IMR-90 (cell line): ENCODE results near the gene SLC6A17. TPM values are rescaled to one million over a fixed set of nuclear protein-coding genes. Genes with fewer than 3 reads are reported as not detected.

Experiments
- ATAC-seq: fragments of 200-7000 bp; cut with Tn5 transposase; 2 replicates; pipeline ENCODE4 v1.9.1; 2020; ENCODE audit warnings: low read depth, mild to moderate bottlenecking, moderate library complexity
- BruUV-seq: library from RNA; stranded (reverse); fragments of 400-500 nt; replicated peaks from 2 replicates; lab custom pipeline; 2021; lab: Mats Ljungman, UMichigan
- CTCF ChIA-PET: fragments of 300-600 bp; formaldehyde crosslinking; extraction: SDS; loops from one replicate; lab custom pipeline; 2021; ENCODE audit warnings: antibody characterized with exemption; lab: Yijun Ruan, JAX
- POLR2A ChIA-PET: fragments of 300-600 bp; sonication (Branson Sonifier 250); formaldehyde crosslinking; loops from one replicate; lab custom pipeline; 2022; ENCODE audit warnings: antibody characterized with exemption; ENCODE audit not compliant: unreplicated experiment; lab: Charles Lee
- DNase-seq: peaks from one replicate; pipeline ENCODE4 v3.0.0; 2013
- H2AFZ ChIP-seq: replicated peaks from 2 replicates; pipeline ENCODE3; 2013; ENCODE audit warnings: low read length, mild to moderate bottlenecking; ENCODE audit not compliant: poor library complexity
- H2AK5ac ChIP-seq: 2 replicates; pipeline ENCODE4 v1.6.1; 2013; ENCODE audit warnings: low read depth, low read length, inconsistent platforms
- H2AK9ac ChIP-seq: replicated peaks from 2 replicates; pipeline ENCODE3; 2013; ENCODE audit warnings: mild to moderate bottlenecking, low read depth, low read length, moderate library complexity; ENCODE audit not compliant: poor library complexity
- H2BK120ac ChIP-seq: 2 replicates; pipeline ENCODE4 v1.6.1; 2013; ENCODE audit warnings: low read depth, low read length, inconsistent platforms
- H2BK15ac ChIP-seq: 3 replicates; pipeline ENCODE4 v1.6.1; 2013; ENCODE audit warnings: low read depth, low read length, inconsistent platforms
- H2BK20ac ChIP-seq: 2 replicates; pipeline ENCODE4 v1.6.1; 2013; ENCODE audit warnings: low read depth, mild to moderate bottlenecking, inconsistent platforms, low read length, moderate library complexity
- H2BK5ac ChIP-seq: 2 replicates; pipeline ENCODE4 v1.6.1; 2013; ENCODE audit warnings: mild to moderate bottlenecking, low read depth, low read length, inconsistent platforms; ENCODE audit not compliant: poor library complexity, severe bottlenecking
- H3K14ac ChIP-seq: replicated peaks from 2 replicates; pipeline ENCODE4 v1.6.1; 2013; ENCODE audit warnings: low read depth, low read length, inconsistent platforms
- H3K18ac ChIP-seq: 2 replicates; pipeline ENCODE4 v1.6.1; 2013; ENCODE audit warnings: low read depth, low read length, control low read depth
- H3K23ac ChIP-seq: 2 replicates; pipeline ENCODE4 v1.6.1; 2013; ENCODE audit warnings: low read depth, low read length, inconsistent platforms
- H3K27ac ChIP-seq: 2 replicates; pipeline ENCODE4 v1.5.1; 2013; ENCODE audit warnings: mild to moderate bottlenecking, control low read depth, low read length; ENCODE audit not compliant: insufficient read depth
- H3K27me3 ChIP-seq: 2 replicates; pipeline ENCODE4 v1.6.1; 2013; ENCODE audit warnings: low read length; ENCODE audit not compliant: control insufficient read depth, insufficient read depth
- H3K36me3 ChIP-seq: 2 replicates; pipeline ENCODE4 v1.6.1; 2013; ENCODE audit warnings: low read length, mixed read lengths; ENCODE audit not compliant: control insufficient read depth, insufficient read depth
- H3K4ac ChIP-seq: 2 replicates; pipeline ENCODE4 v1.6.1; 2013; ENCODE audit warnings: low read depth, low read length, inconsistent platforms
- H3K4me1 ChIP-seq: 2 replicates; pipeline ENCODE4 v1.6.1; 2013; ENCODE audit warnings: low read length, mixed read lengths; ENCODE audit not compliant: control insufficient read depth, insufficient read depth
- H3K4me2 ChIP-seq: 2 replicates; pipeline ENCODE4 v1.6.1; 2013; ENCODE audit warnings: low read depth, mild to moderate bottlenecking, control low read depth, low read length, moderate library complexity
- H3K4me3 ChIP-seq: 2 replicates; pipeline ENCODE4 v1.5.1; 2013; ENCODE audit warnings: low read depth, mild to moderate bottlenecking, control low read depth, low read length, moderate library complexity; ENCODE audit not compliant: insufficient read depth
- H3K56ac ChIP-seq: 2 replicates; pipeline ENCODE4 v1.6.1; 2013; ENCODE audit warnings: low read length, inconsistent platforms; ENCODE audit not compliant: insufficient read depth; ENCODE audit errors: extremely low read depth
- H3K79me1 ChIP-seq, 2 experiments: 2 replicates each; pipeline ENCODE4 v1.6.1; 2013; ENCODE audit warnings: low read length in 2 of 2, inconsistent platforms in 1 of 2, low read depth in 1 of 2
- H3K9ac ChIP-seq: 2 replicates; pipeline ENCODE4 v1.6.1; 2013; ENCODE audit warnings: low read depth, low read length, control low read depth
- H3K9me1 ChIP-seq: 2 replicates; pipeline ENCODE4 v1.6.1; 2013; ENCODE audit warnings: low read length, inconsistent platforms; ENCODE audit not compliant: insufficient read depth
- H3K9me3 ChIP-seq: 2 replicates; pipeline ENCODE4 v1.6.1; 2013; ENCODE audit warnings: low read length; ENCODE audit not compliant: control insufficient read depth, insufficient read depth
- H4K20me1 ChIP-seq: 2 replicates; pipeline ENCODE4 v1.6.1; 2013; ENCODE audit warnings: low read length, inconsistent platforms; ENCODE audit not compliant: insufficient read depth
- H4K5ac ChIP-seq: 2 replicates; pipeline ENCODE4 v1.6.1; 2013; ENCODE audit warnings: mild to moderate bottlenecking, low read depth, low read length, control low read depth
- H4K8ac ChIP-seq, 2 experiments: 2 replicates each; pipeline ENCODE4 v1.6.1; 2013; ENCODE audit warnings: low read depth in 2 of 2, low read length in 2 of 2, control low read depth in 1 of 2, inconsistent platforms in 1 of 2
- H4K91ac ChIP-seq: 2 replicates; pipeline ENCODE4 v1.6.1; 2013; ENCODE audit warnings: low read depth, low read length, inconsistent platforms; ENCODE audit not compliant: insufficient read depth
- BHLHE40 ChIP-seq: fragments of 150-350 bp; IDR thresholded peaks from 2 replicates; pipeline ENCODE4 v1.6.1; 2016; ENCODE audit warnings: mild to moderate bottlenecking, low read depth, low read length
- CEBPB ChIP-seq: IDR thresholded peaks from 2 replicates; pipeline ENCODE4 v1.6.1; 2012; ENCODE audit warnings: low read depth, low read length, improper control_type of control experiment
- CTCF ChIP-seq: conservative IDR thresholded peaks from 2 replicates; pipeline ENCODE4 v1.5.1; 2012; ENCODE audit warnings: mild to moderate bottlenecking, low read depth, low read length, improper control_type of control experiment
- ELK1 ChIP-seq: fragments of 150-350 bp; IDR thresholded peaks from 2 replicates; pipeline ENCODE4 v1.6.1; 2016; ENCODE audit warnings: low read depth, mild to moderate bottlenecking, low read length, moderate library complexity, borderline replicate concordance
- FOS ChIP-seq: fragments of 150-350 bp; IDR thresholded peaks from 2 replicates; pipeline ENCODE4 v1.6.1; 2016; ENCODE audit warnings: low read depth, low read length
- MAZ ChIP-seq: IDR thresholded peaks from 2 replicates; pipeline ENCODE4 v1.6.1; 2012; ENCODE audit warnings: low read depth, mild to moderate bottlenecking, low read length, improper control_type of control experiment, moderate library complexity, borderline replicate concordance
- MXI1 ChIP-seq: IDR thresholded peaks from 2 replicates; pipeline ENCODE4 v1.6.1; 2012; ENCODE audit warnings: low read depth, mild to moderate bottlenecking, low read length, moderate library complexity, borderline replicate concordance
- RAD21 ChIP-seq: IDR thresholded peaks from 2 replicates; pipeline ENCODE4 v1.6.1; 2012; ENCODE audit warnings: low read length, improper control_type of control experiment
- RCOR1 ChIP-seq: IDR thresholded peaks from 2 replicates; pipeline ENCODE4 v1.6.1; 2012; ENCODE audit warnings: mild to moderate bottlenecking, low read length, improper control_type of control experiment; ENCODE audit not compliant: insufficient replicate concordance
- RFX5 ChIP-seq: IDR thresholded peaks from 2 replicates; pipeline ENCODE4 v1.8.0; 2012; ENCODE audit warnings: low read depth, mild to moderate bottlenecking, low read length, moderate library complexity
- SMC3 ChIP-seq: fragments of 150-350 bp; IDR thresholded peaks from 2 replicates; pipeline ENCODE4 v1.6.1; 2016; ENCODE audit warnings: low read depth, mild to moderate bottlenecking, antibody characterized with exemption, low read length, moderate library complexity
- USF2 ChIP-seq: fragments of 150-350 bp; IDR thresholded peaks from 2 replicates; pipeline ENCODE4 v1.6.1; 2017; ENCODE audit warnings: mild to moderate bottlenecking, antibody characterized with exemption, low read length, low read depth
- WGBS, 2 experiments: methylation state at CpG; one replicate each; pipeline versions ENCODE4 v1.1.5 to v1.1.7; 2013; ENCODE audit warnings: missing lambda C conversion rate in 2 of 2; ENCODE audit not compliant: insufficient read length in 1 of 2; ENCODE audit errors: extremely low coverage in 2 of 2; 5-methylcytosine and 5-hydroxymethylcytosine counted together
- dilution Hi-C: fragments of 300-500 bp; cut with HindIII; formaldehyde crosslinking; loops from one replicate; pipeline ENCODE4 v1.14.3; 2018; ENCODE audit warnings: low sequenced_read_pairs; ENCODE audit not compliant: unreplicated experiment
- in situ Hi-C: fragments of 300-500 bp; cut with MboI; formaldehyde crosslinking; loops from 3 replicates; pipeline ENCODE4 v1.14.3; 2019; ENCODE audit warnings: low sequenced_read_pairs, inconsistent platforms, mixed read lengths
- intact Hi-C: fragments of 100-400 bp; cut with micrococcal nuclease; formaldehyde crosslinking; loops from 2 replicates; pipeline ENCODE4 v1.10.0; 2022
- polyA plus RNA-seq, 3 experiments: library from polyadenylated mRNA; depleted of rRNA; stranded (reverse); fragments of >200 nt; gene quantifications; 2 replicates each; pipeline ENCODE4 v1.2.3, GENCODE V29; 2012; ENCODE audit warnings: low replicate concordance in 1 of 3
- total RNA-seq: library from RNA; depleted of rRNA; stranded (reverse); fragments of >200 nt; gene quantifications from 2 replicates; pipeline ENCODE4 v1.2.3, GENCODE V29; 2012

Gene SLC6A17
- total and polyA plus RNA-seq, 2 of the 4 experiments (the other 2 are of a cell fraction) = 0.54 to 0.82 TPM

- no peak overlapping the region for H2AFZ ChIP-seq
- POLR2A ChIA-PET = no interaction called here
- no peak overlapping the region for H3K9ac ChIP-seq
- no peak overlapping the region for H2BK15ac ChIP-seq
- no peaks in the 10 kb centered on the region for H4K20me1 ChIP-seq
- no peak for DNase-seq
- no peak overlapping the region for H3K27ac ChIP-seq
- dilution Hi-C loops = no loop called here
- H3K9me1 ChIP-seq = no peaks in the 10 kb centered on the region
- H3K4me1 ChIP-seq = no peaks in the 10 kb centered on the region
- H3K4ac ChIP-seq = no peak overlapping the region
- in situ Hi-C loops = no loop called here
- 33% methylated on average over 1 of the region's 4 CpGs; no CpG with 5 or more reads in 1 of the 2 experiments for WGBS, 2 experiments
- BruUV-seq = no TSS peak
- CTCF ChIA-PET = no interaction called here
- H3K79me1 ChIP-seq = no peaks in the 10 kb centered on the region
- H3K4me3 ChIP-seq = no peak overlapping the region
- H3K14ac ChIP-seq = no peak overlapping the region
- no peak overlapping the region for H3K18ac ChIP-seq
- peaks cover 38% of the 10 kb centered on the region for H3K27me3 ChIP-seq
- no peak for TF ChIP-seq MAZ
- no peak for TF ChIP-seq BHLHE40
- no peak for TF ChIP-seq MXI1
- TF ChIP-seq ELK1 = no peak
- TF ChIP-seq RCOR1 = no peak
- TF ChIP-seq SMC3 = no peak
- no peak for TF ChIP-seq USF2
- no peak for TF ChIP-seq CEBPB
- no peak for TF ChIP-seq RAD21
- TF ChIP-seq RFX5 = no peak
- TF ChIP-seq CTCF = no peak
- TF ChIP-seq FOS = no peak
- no peak overlapping the region for H2BK20ac ChIP-seq
- no peak overlapping the region for H2AK5ac ChIP-seq
- no peaks in the 10 kb centered on the region for H3K9me3 ChIP-seq
- intact Hi-C loops = no loop called here
- no peak overlapping the region for H3K23ac ChIP-seq
- H4K91ac ChIP-seq = no peak overlapping the region
- H2BK120ac ChIP-seq = no peak overlapping the region
- H2AK9ac ChIP-seq = no peak overlapping the region
- H4K5ac ChIP-seq = no peak overlapping the region
- no peak overlapping the region for H2BK5ac ChIP-seq
- H3K56ac ChIP-seq = no peak overlapping the region
- H4K8ac ChIP-seq = no peak overlapping the region
- H3K36me3 ChIP-seq = no peaks in the 10 kb centered on the region
- H3K4me2 ChIP-seq = no peak overlapping the region
- no peak for ATAC-seq
Measured at GRCh38 chr1:110250008-110250407, 99.7 kb downstream of the SLC6A17 start.
